Skeletal muscle tissue (tissue), 4 donors: ENCODE measurements around the gene LIPA. TPM values are rescaled to one million over a fixed set of nuclear protein-coding genes. Genes with fewer than 3 reads are reported as not detected.
"Not testable (repeated sequence)": the region's sequence is repeated elsewhere in the genome, so short reads cannot be mapped to it uniquely, and the experiment has no call there.

Experiments
- H3K27ac ChIP-seq: one replicate; pipeline ENCODE4 v1.7.0; 2013; ENCODE audit warnings: mild to moderate bottlenecking, low read depth, low read length, inconsistent platforms
- H3K27me3 ChIP-seq, 3 donors: one replicate each; pipeline ENCODE4 v1.7.0; 2013; ENCODE audit warnings: low read length in 3 of 3; ENCODE audit not compliant: control insufficient read depth in 3 of 3, insufficient read depth in 3 of 3
- H3K36me3 ChIP-seq, 3 donors: one replicate each; pipeline ENCODE4 v1.7.0; 2013; ENCODE audit warnings: low read length in 3 of 3; ENCODE audit not compliant: control insufficient read depth in 3 of 3, insufficient read depth in 3 of 3
- H3K4me1 ChIP-seq, 3 donors: one replicate each; pipeline ENCODE4 v1.7.0; 2013; ENCODE audit warnings: low read length in 3 of 3, mild to moderate bottlenecking in 3 of 3; ENCODE audit not compliant: control insufficient read depth in 3 of 3, insufficient read depth in 3 of 3
- H3K4me3 ChIP-seq, 3 donors: one replicate each; pipeline ENCODE4 v1.7.0; 2013; ENCODE audit warnings: low read length in 3 of 3
- H3K9ac ChIP-seq, 3 donors: one replicate each; pipeline ENCODE4 v1.7.0; 2013; ENCODE audit warnings: low read length in 3 of 3, mild to moderate bottlenecking in 3 of 3, moderate library complexity in 2 of 3, low read depth in 1 of 3
- H3K9me3 ChIP-seq, 3 donors: one replicate each; pipeline ENCODE4 v1.7.0; 2013; ENCODE audit warnings: low read length in 3 of 3; ENCODE audit not compliant: control insufficient read depth in 3 of 3
- total RNA-seq: library from RNA; depleted of rRNA; stranded (reverse); fragments of >200 nt; gene quantifications from one replicate; pipeline ENCODE4 v1.2.3, GENCODE V29; 2014
- donor health status: Osteomylitis.

LIPA gene
- total RNA-seq, 1 donor from 2014 or later = 50.1 TPM

GRCh38 chr10:89182894-89183293, 68.7 kb downstream of the LIPA start:
- Histone ChIP-seq H3K27ac (no peak overlapping the region), H3K4me1 (no peaks in the 10 kb centered on the region), H3K27me3 (no peaks in the 10 kb centered on the region), H3K9ac (no peak overlapping the region), H3K4me3 (no peak overlapping the region), H3K36me3 (no peaks in the 10 kb centered on the region), H3K9me3 (peaks cover 0 to 11% (median 0%) of the 10 kb centered on the region in 3 donors)

- no peak overlapping the region for H3K27ac ChIP-seq
- H3K9ac ChIP-seq = no peak overlapping the region
- peaks cover 0 to 8% (median 0%) of the 10 kb centered on the region in 3 donors for H3K9me3 ChIP-seq
- H3K4me1 ChIP-seq = no peaks in the 10 kb centered on the region
- H3K27me3 ChIP-seq = no peaks in the 10 kb centered on the region
- H3K36me3 ChIP-seq = no peaks in the 10 kb centered on the region
- no peak overlapping the region for H3K4me3 ChIP-seq
Measured at GRCh38 chr10:89175816-89176215, 75.8 kb downstream of the LIPA start.

- no peak overlapping the region for H3K9ac ChIP-seq
- H3K4me3 ChIP-seq = no peak overlapping the region
- no peaks in the 10 kb centered on the region for H3K27me3 ChIP-seq
- H3K9me3 ChIP-seq = no peaks in the 10 kb centered on the region
- H3K27ac ChIP-seq = no peak overlapping the region
- H3K4me1 ChIP-seq = no peaks in the 10 kb centered on the region
- H3K36me3 ChIP-seq = no peaks in the 10 kb centered on the region
Measured at GRCh38 chr10:89173075-89173474, 78.5 kb downstream of the LIPA start.

GRCh38 chr10:89171996-89172395, 79.6 kb downstream of the LIPA start:
- no peaks in the 10 kb centered on the region for H3K36me3 ChIP-seq

GRCh38 chr10:89171263-89171872, 80.2 kb downstream of the LIPA start:
- Histone ChIP-seq H3K9me3 (no peaks in the 10 kb centered on the region), H3K4me3 (no peak overlapping the region), H3K9ac (no peak overlapping the region), H3K36me3 (no peaks in the 10 kb centered on the region), H3K27ac (no peak overlapping the region), H3K27me3 (no peaks in the 10 kb centered on the region), H3K4me1 (no peaks in the 10 kb centered on the region)

More at GRCh38 chr10:89171996-89172395, 79.6 kb downstream of the LIPA start:
- Histone ChIP-seq H3K9me3 (no peaks in the 10 kb centered on the region), H3K9ac (no peak overlapping the region), H3K27ac (no peak overlapping the region), H3K27me3 (no peaks in the 10 kb centered on the region), H3K4me1 (no peaks in the 10 kb centered on the region), H3K4me3 (no peak overlapping the region)

- H3K9me3 ChIP-seq, H3K27ac ChIP-seq, H3K4me3 ChIP-seq, H3K4me1 ChIP-seq, H3K27me3 ChIP-seq, H3K36me3 ChIP-seq, H3K9ac ChIP-seq: not testable (repeated sequence)
Measured at GRCh38 chr10:89168354-89168900, 83.1 kb downstream of the LIPA start.

- Histone ChIP-seq H3K9me3 (no peaks in the 10 kb centered on the region), H3K27ac (no peak overlapping the region)
Measured at GRCh38 chr10:89167915-89168314, 83.7 kb downstream of the LIPA start.

GRCh38 chr10:89165923-89166322, 85.7 kb downstream of the LIPA start:
- Histone ChIP-seq H3K36me3 (no peaks in the 10 kb centered on the region), H3K27me3 (no peaks in the 10 kb centered on the region), H3K9me3 (no peaks in the 10 kb centered on the region), H3K4me1 (no peaks in the 10 kb centered on the region), H3K9ac (no peak overlapping the region), H3K4me3 (no peak overlapping the region), H3K27ac (no peak overlapping the region)

More at GRCh38 chr10:89167915-89168314, 83.7 kb downstream of the LIPA start:
- no peaks in the 10 kb centered on the region for H3K27me3 ChIP-seq
- no peaks in the 10 kb centered on the region for H3K4me1 ChIP-seq
- H3K9ac ChIP-seq = no peak overlapping the region
- no peak overlapping the region for H3K4me3 ChIP-seq
- no peaks in the 10 kb centered on the region for H3K36me3 ChIP-seq

GRCh38 chr10:89164920-89165319, 86.7 kb downstream of the LIPA start:
- Histone ChIP-seq H3K27me3 (no peaks in the 10 kb centered on the region), H3K27ac (no peak overlapping the region)

GRCh38 chr10:89164080-89164479, 87.5 kb downstream of the LIPA start:
- no peaks in the 10 kb centered on the region for H3K9me3 ChIP-seq
- H3K4me1 ChIP-seq = no peaks in the 10 kb centered on the region
- H3K4me3 ChIP-seq = no peak overlapping the region
- peak overlapping the region; percentile 62 for H3K27ac ChIP-seq
- no peaks in the 10 kb centered on the region for H3K27me3 ChIP-seq
- no peaks in the 10 kb centered on the region for H3K36me3 ChIP-seq
- H3K9ac ChIP-seq = no peak overlapping the region

More at GRCh38 chr10:89164920-89165319, 86.7 kb downstream of the LIPA start:
- H3K36me3 ChIP-seq = no peaks in the 10 kb centered on the region
- no peak overlapping the region for H3K4me3 ChIP-seq
- no peak overlapping the region for H3K9ac ChIP-seq
- no peaks in the 10 kb centered on the region for H3K9me3 ChIP-seq
- H3K4me1 ChIP-seq = no peaks in the 10 kb centered on the region
